Activated CD4-positive, alpha-beta T cell treated with anti-CD3 and anti-CD28 coated beads, Interleukin-2, amount 50 U/mL, for 16 hours (primary cell): ENCODE data around the gene GALNT6.

Experiments used
- DNase-seq: peaks from one replicate; pipeline ENCODE4 v3.0.0-alpha.2; 2020

The GALNT6 gene

DNA sequence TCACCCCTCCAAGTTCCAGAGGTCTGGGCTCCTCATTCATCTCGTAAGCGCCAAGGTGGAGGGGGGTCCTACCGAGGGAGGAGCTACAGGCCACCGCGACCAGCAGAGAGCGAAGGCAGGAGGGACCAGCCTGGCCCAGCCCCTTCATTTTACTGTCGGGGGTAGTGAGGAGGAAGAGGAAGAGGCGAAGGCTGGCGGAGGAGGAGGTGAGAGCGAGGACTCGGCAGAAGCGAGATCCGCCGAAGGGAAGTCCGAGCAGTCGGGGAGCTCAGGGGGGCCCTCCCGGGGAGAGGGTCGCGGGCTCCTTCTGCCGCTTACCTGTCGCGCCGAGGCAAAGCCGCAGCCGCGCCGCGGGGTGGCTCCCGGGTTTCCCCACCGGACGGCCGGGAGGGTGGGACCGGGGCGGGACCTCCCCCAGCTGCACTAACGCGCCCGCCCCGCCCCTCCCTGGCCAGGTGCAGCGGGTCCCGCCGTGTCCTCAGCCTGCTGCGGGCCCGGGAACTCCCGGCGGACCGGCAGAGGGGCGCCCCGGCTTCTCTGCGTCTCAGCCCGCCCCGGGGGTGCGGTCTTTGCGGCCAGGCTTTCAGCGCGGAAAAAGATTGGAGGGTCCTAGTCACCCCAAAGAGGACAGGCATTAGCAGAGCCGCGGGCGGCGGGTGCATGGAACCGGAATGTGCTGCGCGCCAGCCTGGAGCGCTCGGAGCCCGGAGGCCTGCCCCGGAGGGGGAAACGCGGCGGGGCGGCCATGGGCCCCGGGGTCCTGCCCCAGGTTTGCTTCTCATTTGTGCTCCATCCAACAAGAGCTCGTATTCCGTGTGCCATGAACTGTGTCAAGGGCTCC, at the start of gene GALNT6:
Gene GALNT6 (minus strand): TSS at position 124 of the 841 bp plus-strand sequence. CDS start 11,625 bp downstream, outside the sequence.
- DNase-seq: peak; percentile 46

- DNase-seq: no peak
Measured at GRCh38 chr12:51439330-51439729, 48.1 kb upstream of the GALNT6 start.

DNA sequence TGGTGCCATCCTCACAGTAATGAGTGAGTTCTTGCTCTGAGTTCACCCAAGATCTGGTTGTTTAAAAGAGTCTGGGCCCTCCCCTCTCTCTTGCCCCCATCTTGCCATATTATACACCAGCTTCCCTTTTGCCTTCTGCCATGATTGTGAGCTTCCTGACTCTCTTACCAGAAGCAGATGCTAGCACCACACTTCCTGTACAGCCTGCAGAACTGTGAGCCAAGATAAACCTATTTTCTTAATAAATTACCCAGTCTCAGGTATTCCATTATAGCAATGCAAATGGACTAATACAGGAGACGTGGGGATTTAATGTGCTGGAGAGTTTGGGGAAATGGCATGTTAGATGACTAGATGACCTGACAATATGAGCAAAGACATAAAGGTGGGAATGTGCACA, 46.2 kb upstream of the GALNT6 start:
- no peak for DNase-seq

DNA sequence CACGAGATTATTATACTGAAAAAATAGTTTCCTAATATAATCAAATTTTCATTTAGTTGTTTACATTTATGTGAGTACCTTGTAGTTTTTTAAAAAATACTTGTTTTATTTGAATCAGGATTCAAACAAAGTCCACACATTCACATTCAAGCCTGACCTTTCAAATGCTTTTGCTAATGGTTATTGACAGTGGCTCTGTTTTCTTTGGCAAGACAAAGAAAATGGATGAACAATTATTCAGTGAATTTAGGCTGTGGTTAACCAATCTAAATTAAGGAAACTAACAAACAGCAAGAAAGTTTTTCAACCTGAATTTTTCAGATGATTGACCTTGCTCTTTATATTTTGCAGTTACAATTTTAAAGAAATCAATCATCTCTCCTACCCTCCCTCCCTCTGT, 43.1 kb upstream of the GALNT6 start:
- DNase-seq: no peak

- no peak for DNase-seq
Measured at GRCh38 chr12:51432921-51433320, 41.7 kb upstream of the GALNT6 start.

DNA sequence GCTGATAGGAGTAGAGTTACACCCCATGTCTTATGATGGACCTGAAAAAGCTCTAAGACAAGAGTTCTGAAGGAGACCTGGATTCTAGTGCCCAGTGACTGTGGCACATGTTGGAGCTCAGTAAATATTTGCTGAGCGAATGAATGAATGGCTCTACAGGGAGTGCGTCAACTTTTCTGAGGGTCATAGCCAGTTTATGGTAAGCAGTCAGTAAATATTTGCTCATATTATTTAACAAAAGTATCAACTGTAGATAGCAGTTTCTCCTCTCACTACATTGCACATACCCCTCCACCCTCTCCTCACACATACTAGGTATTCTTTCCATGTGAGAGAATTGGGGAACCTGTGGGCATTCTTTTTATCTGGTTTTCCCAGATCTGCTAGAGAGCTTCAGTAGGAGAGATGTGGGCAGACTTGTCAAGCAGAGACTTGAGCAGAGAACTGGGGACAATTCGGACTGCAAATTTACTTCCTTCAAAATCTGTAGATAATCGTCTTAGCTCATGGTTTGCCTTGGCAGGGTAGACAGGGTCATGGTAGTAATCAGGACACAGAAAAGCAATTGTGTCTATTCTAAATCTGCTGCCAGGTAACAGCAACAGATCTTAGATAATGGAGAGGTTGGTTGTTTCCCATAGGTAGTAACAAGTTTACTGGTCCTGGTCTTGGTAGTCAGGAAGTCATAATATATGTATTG, 39.1 kb upstream of the GALNT6 start:
- DNase-seq: no peak

- no peak for DNase-seq
Measured at GRCh38 chr12:51429700-51430099, 38.5 kb upstream of the GALNT6 start.

DNA sequence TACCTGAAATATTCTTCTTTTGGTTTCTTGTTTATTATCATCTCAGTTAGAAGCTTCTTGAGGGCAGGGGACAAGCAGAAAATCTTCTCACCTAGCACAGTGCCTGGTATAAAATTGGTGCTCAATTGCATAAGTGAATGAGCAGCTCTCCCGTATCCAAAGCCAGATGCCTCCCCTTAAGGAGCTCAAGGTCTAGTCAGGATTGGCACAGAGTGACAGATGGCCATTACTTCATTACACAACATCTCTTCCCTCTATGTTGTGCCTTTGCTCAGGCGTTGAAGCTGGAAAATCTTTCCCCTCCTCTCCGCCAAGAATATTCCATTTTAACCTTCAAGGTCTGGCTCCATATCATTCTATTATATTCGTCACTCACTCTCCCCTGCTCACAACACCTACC, 37.0 kb upstream of the GALNT6 start:
- DNase-seq: no peak

GRCh38 chr12:51424662-51425539, 33.7 kb upstream of the GALNT6 start, which contains the start of gene SLC4A8:
SLC4A8 (plus strand) TSS chr12:51424831; CDS start chr12:51424988, 157 bp downstream.
- peak; percentile 85 for DNase-seq

GRCh38 chr12:51424094-51424661, 33.0 kb upstream of the GALNT6 start:
- DNase-seq: no peak

DNA sequence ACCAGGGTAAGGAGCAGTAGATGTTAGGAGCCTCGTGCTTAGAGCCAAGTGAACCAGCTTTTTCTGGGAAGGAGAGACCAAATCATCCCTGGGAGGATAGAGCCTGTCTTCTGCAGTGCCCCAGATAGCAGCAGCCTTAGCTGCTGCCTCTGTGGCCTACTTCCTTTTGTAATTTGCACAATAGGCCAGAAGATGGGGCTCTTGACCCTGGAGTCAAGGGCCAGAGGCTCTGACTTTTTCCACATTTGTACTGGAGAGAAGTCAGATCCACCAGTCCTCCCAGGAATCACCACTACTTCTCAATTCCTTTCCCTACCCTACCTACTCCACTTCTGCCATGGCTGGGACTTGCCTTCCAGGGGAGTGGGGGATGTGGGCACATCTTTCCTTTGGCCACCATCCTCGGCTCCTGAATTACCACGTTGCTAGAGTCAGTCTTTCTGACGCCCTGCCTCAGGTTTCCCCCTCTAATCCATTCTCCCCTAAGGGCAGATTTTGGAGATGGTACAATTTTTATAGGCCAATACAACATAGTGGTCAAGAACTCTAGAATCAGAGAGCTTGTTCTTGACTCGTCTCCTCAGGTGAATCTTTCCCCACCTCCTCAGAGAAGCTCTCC, 30.2 kb upstream of the GALNT6 start:
- peak; percentile 68 for DNase-seq

GRCh38 chr12:51419425-51420193, 28.4 kb upstream of the GALNT6 start:
- DNase-seq: no peak

GRCh38 chr12:51417826-51418225, 26.6 kb upstream of the GALNT6 start:
- no peak for DNase-seq

- no peak for DNase-seq
Measured at GRCh38 chr12:51415931-51416330, 24.7 kb upstream of the GALNT6 start.

DNA sequence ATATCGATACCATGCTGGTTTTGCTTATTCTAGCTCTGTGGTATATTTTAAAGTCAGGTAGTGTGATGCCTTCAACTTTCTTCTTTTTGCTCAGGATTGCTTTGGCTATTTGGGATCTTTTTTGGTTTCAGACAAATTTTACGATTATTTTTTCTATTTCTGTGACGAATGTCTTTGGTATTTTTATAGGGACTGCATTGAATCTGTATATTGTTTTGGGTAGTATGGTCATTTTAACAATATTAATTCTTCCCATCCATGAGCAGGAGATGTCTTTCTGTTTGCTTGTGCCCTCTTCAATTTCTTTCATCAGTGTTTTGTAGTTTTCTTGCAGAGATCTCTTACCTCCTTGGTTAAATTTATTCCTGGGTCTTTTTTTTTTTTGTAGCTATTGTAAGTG, 22.6 kb upstream of the GALNT6 start:
- DNase-seq: no peak

DNA sequence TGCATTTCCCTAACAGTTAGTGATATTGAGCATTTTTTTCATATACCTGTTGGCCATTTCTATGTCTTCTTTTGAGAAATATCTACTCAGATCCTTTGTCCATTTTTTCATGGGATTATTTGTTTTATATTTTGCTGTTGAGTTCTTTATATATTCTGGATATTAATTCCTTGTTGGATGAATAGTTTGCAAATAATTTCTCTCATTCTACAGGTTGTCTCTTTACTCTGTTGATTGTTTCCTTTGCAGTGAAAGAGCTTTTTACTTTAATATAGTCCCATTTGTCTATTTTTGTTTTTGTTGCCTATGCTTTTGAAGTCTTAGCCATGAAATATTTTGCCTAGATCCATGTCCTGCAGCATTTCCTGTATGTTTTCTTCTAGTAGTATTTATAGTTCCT, 21.9 kb upstream of the GALNT6 start:
- no peak for DNase-seq

- DNase-seq: no peak
Measured at GRCh38 chr12:51409846-51410245, 18.6 kb upstream of the GALNT6 start.

- DNase-seq: no peak
Measured at GRCh38 chr12:51407604-51408003, 16.4 kb upstream of the GALNT6 start.

DNA sequence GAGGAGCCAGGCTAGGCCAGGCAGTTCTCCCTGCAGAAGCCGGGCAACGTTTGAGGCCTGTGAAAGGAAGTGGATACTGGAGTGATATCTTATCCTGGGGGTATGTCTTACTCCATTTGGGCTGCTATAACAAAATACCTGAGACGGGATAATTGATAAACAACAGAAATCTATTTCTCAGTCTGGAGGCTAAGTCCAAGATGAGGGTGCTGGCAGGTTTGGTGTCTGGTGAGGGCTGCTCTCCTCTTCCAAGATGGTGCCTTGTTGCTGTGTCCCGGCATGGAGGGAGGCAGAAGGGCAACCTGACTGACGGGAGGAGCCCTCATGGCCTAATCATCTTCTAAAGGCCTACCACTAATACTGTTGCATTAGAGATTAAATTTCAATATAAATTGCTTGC, 15.7 kb upstream of the GALNT6 start:
- DNase-seq: no peak

DNA sequence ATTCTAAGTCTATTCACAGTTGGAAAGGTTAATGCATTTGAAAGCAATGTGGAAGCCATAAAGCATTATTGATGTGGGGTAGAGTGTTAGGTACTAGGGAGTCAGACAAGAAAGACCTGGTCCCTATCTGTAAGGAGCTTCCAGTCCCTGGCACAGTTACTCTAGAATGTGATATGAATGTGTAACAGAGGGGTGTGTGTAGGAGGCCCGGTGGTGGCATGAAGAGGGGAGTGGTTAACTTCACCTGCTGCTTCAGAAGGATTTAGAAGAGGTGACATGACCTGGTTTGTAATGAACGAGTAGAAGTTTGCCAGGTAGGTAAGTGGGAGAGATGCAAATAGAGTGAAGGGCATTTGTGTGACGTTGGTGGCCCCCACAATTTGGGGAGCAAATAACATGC, 15.1 kb upstream of the GALNT6 start:
- DNase-seq: no peak

DNA sequence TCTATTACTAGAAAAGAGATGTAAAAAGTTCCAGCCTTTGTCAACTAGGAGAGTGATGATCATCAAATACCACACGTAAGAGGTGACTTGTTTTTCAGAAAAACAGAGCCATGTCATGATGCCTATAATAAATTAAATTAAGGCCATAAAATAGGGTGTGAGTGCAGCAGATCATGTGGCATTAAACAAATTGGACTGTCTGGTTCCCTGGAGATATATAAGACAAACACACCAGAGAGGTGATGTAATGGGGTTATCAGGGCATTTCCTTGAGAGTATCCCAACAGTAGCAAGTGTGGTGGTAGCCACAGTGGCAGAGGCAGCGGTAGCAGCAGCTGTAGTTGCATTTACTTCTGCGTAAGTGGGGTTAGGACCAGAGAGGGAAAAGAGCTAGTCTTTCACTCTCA, 14.6 kb upstream of the GALNT6 start:
- DNase-seq: no peak

GRCh38 chr12:51404627-51405026, 13.4 kb upstream of the GALNT6 start:
- no peak for DNase-seq
